Measurements from ENCODE around the gene DHRS7C.

Gene DHRS7C

GRCh38 chr17:9763643-9764042, 27.7 kb downstream of the DHRS7C start:
- ATAC-seq (no peak), DNase-seq (no peak)
- H3K27ac Mint-ChIP-seq, result no peak overlapping the region
- no peak overlapping the region for H3K4me3 Mint-ChIP-seq
- peaks cover 12% of the 10 kb centered on the region for H3K27me3 Mint-ChIP-seq
- H3K4me1 Mint-ChIP-seq, result no peaks in the 10 kb centered on the region
- H3K9me3 Mint-ChIP-seq, result no peaks in the 10 kb centered on the region
- no peaks in the 10 kb centered on the region for H3K36me3 Mint-ChIP-seq (ENCODE audit: low read depth)

- Mint-ChIP-seq H3K36me3 (ENCODE audit: low read depth) (no peaks in the 10 kb centered on the region), H3K27me3 (peaks cover 16% of the 10 kb centered on the region), H3K4me3 (no peak overlapping the region), H3K9me3 (no peaks in the 10 kb centered on the region), H3K27ac (no peak overlapping the region), H3K4me1 (no peaks in the 10 kb centered on the region)
- DNase-seq, result no peak
- ATAC-seq, result no peak
These were observed 31.1 kb downstream of the DHRS7C start for GRCh38 chr17:9760266-9760665.

GRCh38 chr17:9755083-9755482, 36.3 kb downstream of the DHRS7C start:
- no peak overlapping the region for H3K27ac Mint-ChIP-seq
- H3K36me3 Mint-ChIP-seq (ENCODE audit: low read depth), result no peaks in the 10 kb centered on the region
- no peaks in the 10 kb centered on the region for H3K9me3 Mint-ChIP-seq
- ATAC-seq (no peak), DNase-seq (no peak)
- peaks cover 34% of the 10 kb centered on the region for H3K27me3 Mint-ChIP-seq
- no peaks in the 10 kb centered on the region for H3K4me1 Mint-ChIP-seq
- H3K4me3 Mint-ChIP-seq, result no peak overlapping the region

GRCh38 chr17:9750524-9750923, 40.9 kb downstream of the DHRS7C start:
- no peaks in the 10 kb centered on the region for H3K36me3 Mint-ChIP-seq (ENCODE audit: low read depth)
- H3K27me3 Mint-ChIP-seq, result peaks cover 47% of the 10 kb centered on the region
- DNase-seq (no peak), ATAC-seq (no peak)
- H3K4me3 Mint-ChIP-seq, result no peak overlapping the region
- no peaks in the 10 kb centered on the region for H3K9me3 Mint-ChIP-seq
- no peak overlapping the region for H3K27ac Mint-ChIP-seq
- no peaks in the 10 kb centered on the region for H3K4me1 Mint-ChIP-seq

- H3K4me1 Mint-ChIP-seq, result peaks cover 2% of the 10 kb centered on the region
- no peak overlapping the region for H3K4me3 Mint-ChIP-seq
- no peaks in the 10 kb centered on the region for H3K9me3 Mint-ChIP-seq
- DNase-seq (no peak), ATAC-seq (no peak)
- H3K27me3 Mint-ChIP-seq, result peaks cover 9% of the 10 kb centered on the region
- H3K36me3 Mint-ChIP-seq (ENCODE audit: low read depth), result no peaks in the 10 kb centered on the region
- H3K27ac Mint-ChIP-seq, result no peak overlapping the region
These were observed 61.5 kb downstream of the DHRS7C start for GRCh38 chr17:9729735-9730420.

- Mint-ChIP-seq H3K36me3 (ENCODE audit: low read depth) (no peaks in the 10 kb centered on the region), H3K4me3 (no peak overlapping the region), H3K27me3 (peaks cover 11% of the 10 kb centered on the region), H3K9me3 (no peaks in the 10 kb centered on the region), H3K4me1 (peaks cover 2% of the 10 kb centered on the region), H3K27ac (no peak overlapping the region)
- no peak for DNase-seq
- no peak for ATAC-seq
These were observed 62.2 kb downstream of the DHRS7C start for GRCh38 chr17:9729034-9729650.

- peaks cover 11% of the 10 kb centered on the region for H3K27me3 Mint-ChIP-seq
- H3K36me3 Mint-ChIP-seq (ENCODE audit: low read depth), result no peaks in the 10 kb centered on the region
- peaks cover 2% of the 10 kb centered on the region for H3K4me1 Mint-ChIP-seq
- H3K27ac Mint-ChIP-seq, result no peak overlapping the region
- ATAC-seq (no peak), DNase-seq (no peak)
- H3K9me3 Mint-ChIP-seq, result no peaks in the 10 kb centered on the region
- H3K4me3 Mint-ChIP-seq, result no peak overlapping the region
These were observed 62.8 kb downstream of the DHRS7C start for GRCh38 chr17:9728564-9728963.

- Mint-ChIP-seq H3K27me3 (peaks cover 11% of the 10 kb centered on the region), H3K4me1 (peaks cover 2% of the 10 kb centered on the region), H3K4me3 (no peak overlapping the region), H3K36me3 (ENCODE audit: low read depth) (no peaks in the 10 kb centered on the region), H3K9me3 (no peaks in the 10 kb centered on the region), H3K27ac (no peak overlapping the region)
- DNase-seq (no peak), ATAC-seq (no peak)
These were observed 63.4 kb downstream of the DHRS7C start for GRCh38 chr17:9728005-9728404.

GRCh38 chr17:9726291-9726690, 65.1 kb downstream of the DHRS7C start:
- Mint-ChIP-seq H3K27me3 (peaks cover 11% of the 10 kb centered on the region), H3K4me3 (no peak overlapping the region), H3K9me3 (no peaks in the 10 kb centered on the region), H3K36me3 (ENCODE audit: low read depth) (no peaks in the 10 kb centered on the region), H3K4me1 (peaks cover 2% of the 10 kb centered on the region), H3K27ac (no peak overlapping the region)
- no peak for ATAC-seq
- DNase-seq, result no peak

GRCh38 chr17:9725575-9725974, 65.8 kb downstream of the DHRS7C start:
- Mint-ChIP-seq H3K9me3 (no peaks in the 10 kb centered on the region), H3K27me3 (peaks cover 11% of the 10 kb centered on the region), H3K4me1 (peaks cover 2% of the 10 kb centered on the region), H3K36me3 (ENCODE audit: low read depth) (no peaks in the 10 kb centered on the region), H3K4me3 (no peak overlapping the region), H3K27ac (no peak overlapping the region)
- ATAC-seq (no peak), DNase-seq (no peak)

All from activated naive CD8-positive, alpha-beta T cell treated with anti-CD3 and anti-CD28 coated beads, Interleukin-2, amount 50 U/mL, for 24 hours (primary cell).